GM23338 (cell line): ENCODE results near the gene ORAI2.
"Not testable (repeated sequence)": the region's sequence is repeated elsewhere in the genome, so short reads cannot be mapped to it uniquely, and the experiment has no call there.

Experiments used
- CTCF ChIP-seq, 2 experiments: fragments of 200-600 bp in 1 of 2; sonication (generic) in 1 of 2; conservative IDR thresholded peaks; 2 replicates each; pipeline versions ENCODE4 v1.5.1 to v1.6.1; 2016 to 2017; ENCODE audit warnings: antibody characterized with exemption in 2 of 2, low read depth in 2 of 2, mild to moderate bottlenecking in 2 of 2, moderate library complexity in 1 of 2
- EZH2 ChIP-seq: fragments of 200-600 bp; sonication (generic); IDR thresholded peaks from one replicate; pipeline ENCODE4 v1.8.0; 2017; ENCODE audit warnings: antibody characterized with exemption, mild to moderate bottlenecking, low read depth; ENCODE audit not compliant: unreplicated experiment
- POLR2AphosphoS5 ChIP-seq: IDR thresholded peaks from 2 replicates; pipeline ENCODE4 v1.6.1; 2016; ENCODE audit warnings: antibody characterized with exemption, low read depth

GRCh38 chr7:102484317-102484716 is 50.9 kb downstream of the ORAI2 start:
- TF ChIP-seq CTCF (conservative IDR thresholded peaks at IDR 0.05; ENCODE audit: low read depth in 2 of 2); POLR2AphosphoS5; EZH2: not testable (repeated sequence)
